Measurements from ENCODE around the gene ASS1. TPM values are rescaled to one million over a fixed set of nuclear protein-coding genes. Genes with fewer than 3 reads are reported as not detected.
A peak's percentile ranks its signal among the peaks of the same experiment; 100 is the strongest.

Gene ASS1
- total RNA-seq, 2 donors from 2014 or later = 58.0 to 58.4 TPM

DNA sequence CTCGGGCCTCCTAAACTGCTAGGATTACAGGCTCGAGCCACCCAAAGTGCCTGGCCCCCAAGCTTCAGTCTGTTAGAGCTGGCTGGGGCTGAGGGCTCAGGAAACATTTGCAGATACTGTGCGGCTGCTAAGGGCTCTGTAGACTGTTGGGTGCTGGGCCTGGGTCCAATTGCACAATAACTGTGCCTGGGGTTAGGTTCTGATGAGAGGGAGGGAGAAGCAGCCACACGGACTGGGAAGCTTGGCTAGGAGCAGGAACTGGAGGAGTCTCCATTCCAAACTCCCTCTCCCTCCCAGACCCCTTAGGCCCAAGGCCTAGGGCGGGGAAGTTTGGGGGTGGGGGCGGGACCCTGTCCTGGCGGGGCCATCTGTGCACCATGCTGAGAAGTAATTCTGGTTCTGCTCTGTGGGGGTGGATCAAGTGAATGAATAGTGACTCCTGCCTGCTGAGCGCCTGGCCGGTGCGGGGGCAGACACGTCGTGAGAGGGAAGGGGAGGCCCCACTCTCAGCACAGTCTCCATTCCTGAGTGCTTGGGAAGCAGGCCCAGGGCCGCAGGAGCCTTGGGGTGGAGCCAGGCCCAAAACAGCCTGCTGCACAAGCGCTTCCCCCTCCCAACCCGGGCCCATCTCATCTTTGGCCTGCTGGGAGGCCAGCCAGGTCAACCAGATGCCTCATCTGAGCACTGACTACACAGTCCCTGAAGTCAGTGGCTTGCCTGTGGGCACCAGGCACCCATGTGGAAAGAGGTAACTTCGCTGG lies 1.5 kb downstream of the ASS1 start:
- ATAC-seq (replicated peaks in 1 of 2) (no peak), DNase-seq (no peak)
- peaks cover 32% of the 10 kb centered on the region for H3K27me3 Mint-ChIP-seq (ENCODE audit: low read depth)
- peak overlapping the region; percentile 79 to 86 for H3K4me3 Mint-ChIP-seq
- peaks cover 2 to 5% of the 10 kb centered on the region in 2 donors for H3K9me3 Mint-ChIP-seq
- H3K27ac Mint-ChIP-seq = no peak overlapping the region
- peaks cover 35% of the 10 kb centered on the region for H3K4me1 Mint-ChIP-seq (ENCODE audit: low read depth)
- H3K36me3 Mint-ChIP-seq (ENCODE audit: insufficient read depth in 2 of 2) = peaks cover 7 to 9% of the 10 kb centered on the region in 2 donors

DNA sequence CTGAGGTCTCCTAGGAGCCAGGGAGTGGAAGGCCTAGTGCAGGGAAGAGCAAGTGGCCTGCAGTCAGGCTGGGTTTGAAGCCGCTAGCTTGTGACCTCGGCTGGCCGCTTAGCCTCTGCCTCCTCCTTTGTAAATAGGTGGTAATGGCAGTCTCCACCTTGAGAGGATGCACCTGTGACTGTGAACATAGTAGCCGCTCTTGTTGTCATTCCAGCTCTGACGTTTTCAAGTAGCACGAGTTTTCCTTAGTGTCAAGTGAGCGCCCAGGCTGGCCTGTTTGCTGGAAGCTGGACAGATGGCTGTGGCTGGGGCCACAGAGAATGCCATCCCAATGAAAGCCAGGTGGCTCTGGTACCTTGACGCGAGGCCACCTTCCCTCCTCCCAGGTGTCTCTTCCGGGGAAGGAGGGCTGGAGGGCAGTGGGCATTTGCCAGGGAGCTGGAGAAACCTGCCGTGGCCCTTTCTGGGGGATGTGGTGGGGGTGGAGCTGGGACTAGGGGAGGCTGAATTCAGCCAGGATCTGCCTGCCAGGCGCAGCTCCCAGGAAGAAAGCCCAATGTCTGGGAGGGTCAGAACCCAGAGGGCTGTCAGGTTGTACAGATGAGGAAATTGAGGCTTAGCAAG lies 2.5 kb downstream of the ASS1 start:
- Mint-ChIP-seq H3K27me3 (ENCODE audit: low read depth) (peaks cover 25% of the 10 kb centered on the region), H3K27ac (no peak overlapping the region), H3K4me3 (peak overlapping the region; percentile 61 to 79), H3K36me3 (ENCODE audit: insufficient read depth in 2 of 2) (peaks cover 2 to 3% of the 10 kb centered on the region in 2 donors), H3K9me3 (no peaks in the 10 kb centered on the region), H3K4me1 (ENCODE audit: low read depth) (peaks cover 35% of the 10 kb centered on the region)
- no peak for DNase-seq
- ATAC-seq (replicated peaks in 1 of 2) = no peak

DNA sequence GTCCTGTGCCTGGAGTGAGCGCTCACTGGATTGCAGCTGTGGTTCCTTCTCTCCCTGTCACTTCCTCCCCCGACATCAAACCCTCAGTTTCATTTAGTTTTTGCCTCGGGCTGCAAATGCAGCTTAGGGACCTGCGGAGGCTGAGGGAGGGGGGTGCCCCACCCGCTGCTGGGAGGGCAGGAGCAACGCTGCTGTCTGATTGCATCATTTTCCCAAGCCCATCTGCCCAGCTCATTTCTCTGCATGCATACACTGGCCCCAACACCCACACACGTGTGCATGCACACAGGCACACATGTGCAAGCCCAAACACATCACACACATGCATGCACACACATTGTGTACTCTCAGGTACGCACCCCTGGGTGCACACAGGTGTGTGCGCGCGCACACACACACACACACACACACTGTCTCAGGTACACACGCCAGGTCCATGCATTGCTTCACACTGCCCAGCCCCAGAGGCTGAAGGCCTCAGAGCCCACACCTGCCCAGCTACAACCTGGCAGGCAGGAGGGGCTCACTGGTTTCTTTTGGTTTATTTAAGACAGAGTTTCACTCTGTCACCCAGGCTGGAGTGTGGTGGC lies 3.4 kb downstream of the ASS1 start:
- peak overlapping the region; percentile 61 to 79 for H3K4me3 Mint-ChIP-seq
- ATAC-seq (replicated peaks in 1 of 2) (peak; percentile 29 to 42), DNase-seq (peak; percentile 41 to 44)
- H3K9me3 Mint-ChIP-seq = no peaks in the 10 kb centered on the region
- H3K27me3 Mint-ChIP-seq (ENCODE audit: low read depth) = peaks cover 24% of the 10 kb centered on the region
- peaks cover 35% of the 10 kb centered on the region for H3K4me1 Mint-ChIP-seq (ENCODE audit: low read depth)
- H3K36me3 Mint-ChIP-seq (ENCODE audit: insufficient read depth in 2 of 2) = peaks cover 2 to 3% of the 10 kb centered on the region in 2 donors
- no peak overlapping the region for H3K27ac Mint-ChIP-seq

GRCh38 chr9:130448771-130449603 lies 4.2 kb downstream of the ASS1 start:
- Mint-ChIP-seq H3K4me3 (peak overlapping the region in 1 of 2 donors; percentile 79), H3K27ac (no peak overlapping the region), H3K9me3 (no peaks in the 10 kb centered on the region), H3K4me1 (ENCODE audit: low read depth) (peaks cover 35% of the 10 kb centered on the region), H3K36me3 (ENCODE audit: insufficient read depth in 2 of 2) (peaks cover 2 to 3% of the 10 kb centered on the region in 2 donors), H3K27me3 (ENCODE audit: low read depth) (peaks cover 24% of the 10 kb centered on the region)
- DNase-seq (no peak), ATAC-seq (replicated peaks in 1 of 2) (no peak)

- no peak overlapping the region for H3K4me3 Mint-ChIP-seq
- no peak overlapping the region for H3K27ac Mint-ChIP-seq
- H3K36me3 Mint-ChIP-seq (ENCODE audit: insufficient read depth in 2 of 2) = peaks cover 2 to 3% of the 10 kb centered on the region in 2 donors
- peaks cover 22% of the 10 kb centered on the region for H3K27me3 Mint-ChIP-seq (ENCODE audit: low read depth)
- peaks cover 35% of the 10 kb centered on the region for H3K4me1 Mint-ChIP-seq (ENCODE audit: low read depth)
- no peaks in the 10 kb centered on the region for H3K9me3 Mint-ChIP-seq
- DNase-seq (no peak), ATAC-seq (replicated peaks in 1 of 2) (no peak)
These were observed 5.7 kb downstream of the ASS1 start for GRCh38 chr9:130450344-130451003.

- DNase-seq (no peak), ATAC-seq (replicated peaks in 1 of 2) (no peak)
- Mint-ChIP-seq H3K36me3 (ENCODE audit: insufficient read depth in 2 of 2) (peaks cover 0 to 3% of the 10 kb centered on the region in 2 donors), H3K4me1 (ENCODE audit: low read depth) (peaks cover 30% of the 10 kb centered on the region), H3K9me3 (no peaks in the 10 kb centered on the region), H3K27me3 (ENCODE audit: low read depth) (peaks cover 17% of the 10 kb centered on the region), H3K27ac (no peak overlapping the region), H3K4me3 (no peak overlapping the region)
These were observed 6.2 kb downstream of the ASS1 start for GRCh38 chr9:130451004-130451390.

DNA sequence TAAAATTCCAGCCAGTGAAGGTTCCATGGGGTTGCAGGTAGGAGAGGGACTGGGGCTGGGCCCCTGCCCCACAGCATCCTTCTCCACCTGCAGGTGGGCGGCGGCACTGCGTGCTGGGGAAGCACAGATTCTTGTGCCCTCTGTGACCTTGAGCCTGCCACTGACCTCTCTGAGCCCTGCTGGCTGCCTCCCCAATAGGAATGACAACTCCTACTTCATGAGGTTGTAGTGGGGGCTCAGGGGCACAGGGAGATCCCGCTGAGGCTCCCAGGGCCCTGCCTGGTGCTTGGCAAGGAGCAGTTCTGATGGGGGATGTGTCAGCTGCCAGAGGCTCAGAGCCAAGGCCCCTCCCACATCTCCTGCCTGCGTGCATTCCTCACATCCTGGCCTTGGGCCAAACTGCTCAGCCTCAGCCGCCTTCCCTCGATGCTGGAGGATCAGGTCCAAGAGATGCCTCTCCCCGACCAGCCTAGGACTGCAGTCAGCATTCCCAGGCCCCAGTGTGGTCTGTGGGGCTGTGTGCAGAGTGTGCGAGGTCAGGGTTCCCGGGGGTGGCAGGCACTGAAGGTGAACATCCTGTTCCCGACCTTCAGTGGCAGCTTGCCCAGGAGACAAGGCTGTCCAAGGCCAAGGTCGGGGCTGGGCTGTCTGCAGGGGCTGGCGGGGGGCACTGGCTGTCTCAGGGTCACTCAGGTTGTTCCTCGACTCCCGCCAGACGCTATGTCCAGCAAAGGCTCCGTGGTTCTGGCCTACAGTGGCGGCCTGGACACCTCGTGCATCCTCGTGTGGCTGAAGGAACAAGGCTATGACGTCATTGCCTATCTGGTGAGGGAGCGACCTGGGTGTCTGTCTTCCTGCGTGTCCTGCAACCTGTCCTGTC lies 7.0 kb downstream of the ASS1 start:
- DNase-seq (peak; percentile 38 to 47), ATAC-seq (replicated peaks in 1 of 2) (peak in 1 of 2 donors; percentile 54)
- H3K27me3 Mint-ChIP-seq (ENCODE audit: low read depth) = peaks cover 15% of the 10 kb centered on the region

DNA sequence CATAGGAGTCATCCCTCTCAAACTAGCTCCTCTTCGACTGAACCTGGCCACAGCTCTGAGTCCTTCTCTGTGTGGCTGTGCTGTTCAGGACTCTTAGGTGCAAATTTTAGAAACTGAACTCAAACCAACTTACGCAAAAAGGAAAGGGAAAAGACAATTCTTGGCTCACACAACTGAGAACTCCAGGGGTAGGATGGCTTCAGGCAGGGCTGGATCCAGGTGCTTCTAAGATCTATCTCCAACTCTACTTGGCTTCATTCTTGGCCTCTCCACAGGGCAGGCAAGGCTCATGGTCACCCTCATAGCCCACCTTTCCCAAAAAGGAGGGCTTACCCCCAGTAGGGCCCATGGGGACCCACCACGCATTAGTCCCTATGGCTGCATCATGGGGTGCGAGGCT lies 8.1 kb downstream of the ASS1 start:
- Mint-ChIP-seq H3K4me3 (no peak overlapping the region), H3K27ac (no peak overlapping the region), H3K9me3 (no peaks in the 10 kb centered on the region), H3K27me3 (ENCODE audit: low read depth) (peaks cover 15% of the 10 kb centered on the region), H3K36me3 (ENCODE audit: insufficient read depth in 2 of 2) (peaks cover 0 to 3% of the 10 kb centered on the region in 2 donors), H3K4me1 (ENCODE audit: low read depth) (peaks cover 12% of the 10 kb centered on the region)
- no peak for ATAC-seq (replicated peaks in 1 of 2)
- no peak for DNase-seq

More for the DNA sequence above, 7.0 kb downstream of the ASS1 start:
- Mint-ChIP-seq H3K27ac (no peak overlapping the region), H3K9me3 (no peaks in the 10 kb centered on the region), H3K4me1 (ENCODE audit: low read depth) (peaks cover 23% of the 10 kb centered on the region), H3K4me3 (no peak overlapping the region), H3K36me3 (ENCODE audit: insufficient read depth in 2 of 2) (peaks cover 0 to 3% of the 10 kb centered on the region in 2 donors)

- Mint-ChIP-seq H3K4me3 (no peak overlapping the region), H3K27me3 (ENCODE audit: low read depth) (peaks cover 8% of the 10 kb centered on the region), H3K9me3 (no peaks in the 10 kb centered on the region), H3K27ac (no peak overlapping the region), H3K36me3 (ENCODE audit: insufficient read depth in 2 of 2) (no peaks in the 10 kb centered on the region), H3K4me1 (ENCODE audit: low read depth) (peaks cover 5% of the 10 kb centered on the region)
- DNase-seq (no peak), ATAC-seq (replicated peaks in 1 of 2) (no peak)
These were observed 8.7 kb downstream of the ASS1 start for GRCh38 chr9:130453487-130453886.

DNA sequence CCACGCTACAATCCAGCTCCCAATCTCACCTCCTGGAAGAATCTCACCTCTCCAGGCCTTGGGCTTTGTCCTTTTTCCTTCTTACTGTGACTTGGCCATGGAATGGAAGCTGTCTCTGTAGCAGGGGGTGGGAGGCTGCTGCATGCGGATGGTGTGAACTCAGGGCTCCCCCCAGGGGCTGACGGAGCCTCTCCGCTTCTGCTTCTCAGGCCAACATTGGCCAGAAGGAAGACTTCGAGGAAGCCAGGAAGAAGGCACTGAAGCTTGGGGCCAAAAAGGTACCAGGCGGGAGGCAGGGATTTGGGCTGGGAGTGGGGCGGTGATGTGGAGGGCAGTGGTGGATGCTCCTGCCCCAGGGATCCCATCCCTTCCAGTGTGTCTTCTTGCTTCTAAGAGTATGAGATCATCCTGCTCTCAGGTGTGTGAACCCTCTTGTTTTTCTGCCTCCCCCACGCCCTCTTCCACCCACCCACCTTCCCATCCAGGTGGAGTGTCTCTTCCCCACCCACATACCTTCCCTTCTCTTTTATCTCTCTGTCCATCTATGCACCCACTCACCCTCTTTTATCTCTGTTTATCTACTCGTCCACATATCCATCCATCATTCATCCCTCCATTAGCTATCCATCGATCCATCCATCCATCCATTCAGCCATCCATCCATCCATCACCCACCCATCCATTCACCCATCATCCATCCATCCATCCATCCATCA lies 9.5 kb downstream of the ASS1 start:
- DNase-seq (no peak), ATAC-seq (replicated peaks in 1 of 2) (no peak)
- no peaks in the 10 kb centered on the region for H3K4me1 Mint-ChIP-seq (ENCODE audit: low read depth)
- H3K4me3 Mint-ChIP-seq = no peak overlapping the region
- no peak overlapping the region for H3K27ac Mint-ChIP-seq
- no peaks in the 10 kb centered on the region for H3K9me3 Mint-ChIP-seq
- H3K36me3 Mint-ChIP-seq (ENCODE audit: insufficient read depth in 2 of 2) = no peaks in the 10 kb centered on the region
- peaks cover 6% of the 10 kb centered on the region for H3K27me3 Mint-ChIP-seq (ENCODE audit: low read depth)

GRCh38 chr9:130454812-130455325 lies 10.1 kb downstream of the ASS1 start:
- ATAC-seq (replicated peaks in 1 of 2) = no peak
- no peak for DNase-seq
- H3K9me3 Mint-ChIP-seq = no peaks in the 10 kb centered on the region
- no peak overlapping the region for H3K27ac Mint-ChIP-seq
- no peaks in the 10 kb centered on the region for H3K36me3 Mint-ChIP-seq (ENCODE audit: insufficient read depth in 2 of 2)
- peaks cover 9% of the 10 kb centered on the region for H3K27me3 Mint-ChIP-seq (ENCODE audit: low read depth)
- no peaks in the 10 kb centered on the region for H3K4me1 Mint-ChIP-seq (ENCODE audit: low read depth)
- H3K4me3 Mint-ChIP-seq = no peak overlapping the region

All from activated T-cell treated with anti-CD3 and anti-CD28 coated beads, Interleukin-2, amount 50 U/mL, for 72 hours (primary cell).